ENCODE results near the gene PTPRN2. TPM values are rescaled to one million over a fixed set of nuclear protein-coding genes. Genes with fewer than 3 reads are reported as not detected.

PTPRN2 gene
- total RNA-seq, 1 donor from 2014 or later: 7.8 TPM

DNA sequence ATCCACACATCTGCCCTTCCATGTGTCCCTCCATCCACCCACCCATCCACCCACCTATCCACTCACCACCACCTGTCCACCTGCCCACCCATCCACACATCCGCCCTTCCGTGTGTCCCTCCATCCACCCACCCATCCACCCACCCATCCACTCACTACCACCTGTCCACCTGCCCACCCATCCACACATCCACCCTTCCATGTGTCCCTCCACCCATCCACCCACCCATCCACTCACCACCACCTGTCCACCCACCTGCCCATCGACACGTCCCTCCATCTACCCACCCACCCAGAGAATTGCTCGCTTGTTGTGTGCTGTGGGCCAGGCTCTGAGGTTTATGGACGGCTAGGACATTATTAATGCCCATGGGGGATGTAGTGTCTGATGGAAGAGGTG, 750.6 kb downstream of the PTPRN2 start:
- no peak for DNase-seq (ENCODE audit: low spot score)

DNA sequence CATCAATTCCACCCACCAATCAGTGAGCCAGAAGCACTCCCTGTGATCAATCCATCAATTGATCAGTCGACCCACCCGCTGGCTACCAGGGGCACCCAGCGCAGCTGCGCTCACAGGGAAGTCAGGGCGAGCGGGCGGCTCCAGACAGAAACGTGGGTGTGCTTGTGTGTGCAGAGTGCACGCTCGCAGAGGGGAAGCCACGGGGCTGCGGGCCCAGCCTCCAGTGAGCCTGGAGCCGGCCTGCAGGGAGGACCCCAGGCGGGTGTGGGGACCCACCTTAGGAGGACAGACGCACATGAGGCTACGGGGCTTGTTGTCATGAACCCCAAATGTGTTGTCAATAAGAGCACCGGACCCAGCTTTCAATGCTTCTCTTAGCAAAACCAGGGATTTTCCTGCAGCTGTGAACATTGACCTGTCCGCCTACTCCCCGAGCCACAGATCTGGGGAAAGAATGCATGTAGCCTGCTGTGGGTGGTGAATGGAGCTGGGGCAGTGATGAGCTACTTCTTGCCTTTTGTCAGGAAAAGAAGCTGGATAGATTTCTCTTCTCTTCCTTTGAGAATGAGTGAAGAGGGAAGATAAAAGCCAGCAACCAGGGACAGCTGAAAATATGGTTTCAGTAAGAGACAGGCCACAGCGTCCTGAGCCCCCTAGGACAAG, 753.0 kb downstream of the PTPRN2 start:
- DNase-seq (ENCODE audit: low spot score): no peak

DNA sequence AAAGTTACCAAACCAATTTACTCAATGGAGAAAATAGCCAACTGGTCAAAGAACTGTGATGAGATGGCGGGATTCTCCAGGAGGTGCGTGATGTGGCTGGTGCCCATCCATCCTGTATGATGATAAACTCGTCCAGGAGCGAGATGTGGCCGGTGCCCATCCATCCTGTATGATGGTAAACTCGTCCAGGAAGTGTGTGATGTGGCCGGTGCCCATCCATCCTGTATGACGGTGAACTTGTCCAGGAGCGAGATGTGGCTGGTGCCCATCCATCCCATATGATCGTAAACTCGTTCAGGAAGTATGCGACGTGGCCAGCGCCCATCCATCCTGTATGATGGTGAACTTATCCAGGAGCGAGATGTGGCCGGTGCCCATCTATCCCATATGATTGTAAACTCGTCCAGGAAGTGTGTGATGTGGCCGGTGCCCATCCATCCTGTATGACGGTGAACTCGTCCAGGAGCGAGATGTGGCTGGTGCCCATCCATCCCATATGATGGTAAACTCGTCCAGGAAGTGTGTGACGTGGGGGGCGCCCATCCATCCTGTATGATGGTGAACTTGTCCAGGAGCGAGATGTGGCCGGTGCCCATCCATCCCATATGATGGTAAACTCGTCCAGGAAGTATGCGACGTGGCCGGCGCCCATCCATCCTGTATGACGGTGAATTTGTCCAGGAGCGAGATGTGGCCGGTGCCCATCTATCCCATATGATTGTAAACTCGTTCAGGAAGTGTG, 754.6 kb downstream of the PTPRN2 start:
- DNase-seq (ENCODE audit: low spot score): no peak

DNA sequence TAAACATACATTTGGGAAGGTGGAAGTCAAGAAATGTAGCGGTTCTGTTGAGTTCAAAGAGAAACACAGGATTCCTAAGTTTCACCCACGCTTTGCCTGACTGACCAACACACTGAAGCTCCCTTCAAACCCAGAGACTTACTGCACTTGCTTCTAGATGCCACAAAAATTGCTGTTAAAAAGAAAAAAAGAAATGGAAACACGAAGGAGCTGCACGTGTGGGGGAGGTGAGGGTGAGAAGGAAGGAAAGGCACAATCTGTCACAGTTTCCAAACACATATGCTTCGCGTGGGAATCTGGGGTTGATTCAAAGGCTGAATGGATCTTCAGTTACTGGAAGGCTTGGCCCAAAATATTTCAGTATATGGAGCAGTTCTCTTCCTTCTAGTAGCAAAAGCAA, 755.2 kb downstream of the PTPRN2 start:
- no peak for DNase-seq (ENCODE audit: low spot score)

DNA sequence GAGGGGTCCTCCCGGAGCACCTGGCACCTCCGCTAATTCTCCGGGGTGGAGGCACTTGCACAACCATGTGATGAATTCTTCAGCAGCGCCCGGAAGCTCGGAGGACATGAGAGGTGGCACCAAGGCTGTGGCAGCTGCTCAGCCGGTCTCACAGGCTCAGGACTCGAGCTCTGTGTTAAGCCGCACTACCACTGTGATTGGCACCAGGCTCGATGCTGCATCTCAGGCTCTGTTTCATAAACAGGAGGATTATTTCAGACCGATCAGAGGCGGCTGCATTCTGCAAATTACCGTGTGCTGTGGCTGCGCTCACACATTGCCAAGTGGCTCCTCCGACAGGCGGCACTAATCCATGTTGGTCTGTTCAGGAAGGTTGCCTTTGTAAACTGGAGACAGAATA, 755.6 kb downstream of the PTPRN2 start:
- no peak for DNase-seq (ENCODE audit: low spot score)

DNA sequence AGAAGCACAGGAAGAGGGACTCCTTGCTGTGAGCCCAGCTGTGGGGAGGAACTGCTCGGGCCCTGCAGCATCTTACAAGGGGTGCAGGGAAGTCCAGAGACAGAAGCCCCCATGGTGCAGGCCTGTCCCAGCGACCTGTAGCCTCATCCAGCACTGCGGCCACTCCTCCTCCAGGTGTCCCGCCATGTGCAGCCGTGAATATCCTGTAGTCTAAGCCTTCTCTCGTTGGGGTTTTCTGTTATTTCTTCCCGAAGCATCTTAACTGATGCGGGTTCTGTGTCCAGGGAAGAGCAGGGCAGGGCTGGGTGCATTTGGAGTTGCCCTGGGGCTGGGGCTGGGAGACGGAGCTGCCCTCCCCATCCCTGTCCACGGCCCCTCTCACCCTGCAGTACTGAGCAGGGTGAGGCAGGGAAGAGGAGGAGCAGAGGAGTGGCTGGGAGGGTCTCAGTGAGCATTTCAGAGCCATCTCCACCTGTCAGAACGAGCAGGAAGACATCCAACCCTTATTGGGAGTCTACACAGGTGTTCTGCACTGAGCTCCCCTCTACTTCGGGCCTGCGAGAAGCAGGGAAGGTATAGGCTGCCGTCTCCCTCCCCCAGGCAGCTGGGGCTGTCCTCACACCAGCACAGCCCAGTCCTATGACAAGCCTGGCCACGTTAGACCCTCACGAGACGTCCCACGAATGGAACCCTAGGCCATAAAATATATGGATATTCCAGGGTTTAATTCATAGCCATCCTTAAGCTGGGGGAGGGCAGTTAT, 756.3 kb downstream of the PTPRN2 start:
- no peak for DNase-seq (ENCODE audit: low spot score)

DNA sequence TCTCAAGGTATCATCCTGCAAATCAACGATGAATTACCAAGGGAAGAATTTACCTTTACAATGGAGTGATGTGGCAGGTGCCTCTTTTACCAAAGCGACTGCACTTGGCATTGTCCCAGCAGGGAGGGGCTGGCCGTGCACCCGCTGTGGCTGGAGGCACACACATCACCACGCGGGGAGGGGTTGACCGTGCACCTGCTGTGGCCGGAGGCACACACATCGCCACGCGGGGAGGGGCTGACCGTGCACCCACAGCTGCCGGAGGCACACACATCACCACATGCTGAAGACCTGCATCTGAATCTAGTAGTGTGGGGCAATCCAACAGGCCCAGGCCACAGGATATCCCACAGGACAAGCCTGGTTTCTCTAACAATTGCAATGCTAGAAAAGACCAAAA, 757.3 kb downstream of the PTPRN2 start:
- no peak for DNase-seq (ENCODE audit: low spot score)

DNA sequence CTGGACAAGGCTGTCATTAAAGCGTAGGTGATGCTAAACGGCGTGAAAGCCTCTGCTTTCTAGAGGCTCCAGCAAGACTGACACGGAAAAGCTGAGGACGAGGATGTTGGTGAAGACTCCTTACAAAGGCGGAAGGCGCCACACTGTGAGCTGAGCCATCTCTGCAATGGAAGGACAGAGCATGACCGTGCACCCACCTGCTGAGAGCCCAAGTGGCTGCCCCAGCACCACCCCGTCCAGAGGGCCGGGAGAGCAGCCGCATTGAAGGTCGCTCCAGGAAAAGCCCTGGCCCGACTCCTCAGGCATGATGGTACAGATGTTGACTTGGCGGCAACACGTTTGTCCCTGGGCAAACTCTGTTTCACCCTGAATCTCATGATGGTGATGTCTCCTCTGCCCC, 758.1 kb downstream of the PTPRN2 start:
- DNase-seq (ENCODE audit: low spot score): no peak

DNA sequence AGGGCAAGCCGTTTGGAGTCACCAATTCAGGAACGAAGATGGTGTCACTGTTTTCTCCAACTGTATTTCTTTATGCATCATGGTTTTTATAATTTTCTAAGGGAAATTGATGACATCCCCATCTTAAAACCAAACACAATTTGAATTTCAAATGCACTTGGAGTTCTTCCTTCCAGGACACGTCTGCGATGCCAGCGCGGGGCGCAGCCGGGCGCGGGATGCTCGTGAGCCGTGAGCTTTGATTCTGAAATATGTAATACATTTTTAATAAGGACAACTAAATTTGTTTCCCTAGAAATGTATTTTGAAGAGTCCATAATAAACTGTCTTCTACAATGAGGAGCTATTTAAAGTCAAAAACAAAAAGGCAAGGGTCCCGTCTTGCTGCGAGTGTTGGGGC, 758.7 kb downstream of the PTPRN2 start:
- no peak for DNase-seq (ENCODE audit: low spot score)

DNA sequence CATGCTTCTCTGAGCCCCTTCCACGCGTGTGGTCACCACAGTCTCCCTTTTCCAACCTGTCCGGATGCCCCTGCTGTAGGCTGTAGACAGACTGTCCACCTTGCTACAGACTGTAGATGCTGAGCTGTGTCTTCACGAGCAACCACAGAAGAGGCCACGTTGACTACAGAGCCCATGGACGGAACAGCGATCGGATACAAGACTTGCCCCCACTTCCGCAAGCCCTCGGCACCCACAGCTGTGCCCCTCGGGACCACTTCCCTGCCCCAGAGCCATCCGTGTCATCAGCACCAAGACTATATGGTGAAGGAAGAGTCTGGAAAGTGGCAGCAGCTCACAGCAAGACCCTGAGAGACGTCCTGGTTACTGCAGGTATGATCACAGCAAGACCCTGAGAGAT, 759.4 kb downstream of the PTPRN2 start:
- no peak for DNase-seq (ENCODE audit: low spot score)

DNA sequence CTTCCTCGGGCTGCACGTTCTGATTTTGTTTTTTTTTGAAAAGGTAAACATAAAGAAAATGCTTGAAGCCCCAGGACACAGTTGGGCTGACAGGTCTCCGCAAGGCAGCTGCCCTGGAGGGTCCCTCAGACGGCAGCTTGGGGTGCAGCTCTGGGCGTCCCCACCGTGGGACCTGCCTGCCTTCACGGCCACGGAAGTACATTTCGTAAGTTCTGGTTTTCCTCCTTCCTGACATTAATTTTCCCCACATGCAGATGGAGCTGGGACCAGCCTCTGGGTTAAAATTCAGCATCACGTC, 759.8 kb downstream of the PTPRN2 start:
- DNase-seq (ENCODE audit: low spot score): no peak

DNA sequence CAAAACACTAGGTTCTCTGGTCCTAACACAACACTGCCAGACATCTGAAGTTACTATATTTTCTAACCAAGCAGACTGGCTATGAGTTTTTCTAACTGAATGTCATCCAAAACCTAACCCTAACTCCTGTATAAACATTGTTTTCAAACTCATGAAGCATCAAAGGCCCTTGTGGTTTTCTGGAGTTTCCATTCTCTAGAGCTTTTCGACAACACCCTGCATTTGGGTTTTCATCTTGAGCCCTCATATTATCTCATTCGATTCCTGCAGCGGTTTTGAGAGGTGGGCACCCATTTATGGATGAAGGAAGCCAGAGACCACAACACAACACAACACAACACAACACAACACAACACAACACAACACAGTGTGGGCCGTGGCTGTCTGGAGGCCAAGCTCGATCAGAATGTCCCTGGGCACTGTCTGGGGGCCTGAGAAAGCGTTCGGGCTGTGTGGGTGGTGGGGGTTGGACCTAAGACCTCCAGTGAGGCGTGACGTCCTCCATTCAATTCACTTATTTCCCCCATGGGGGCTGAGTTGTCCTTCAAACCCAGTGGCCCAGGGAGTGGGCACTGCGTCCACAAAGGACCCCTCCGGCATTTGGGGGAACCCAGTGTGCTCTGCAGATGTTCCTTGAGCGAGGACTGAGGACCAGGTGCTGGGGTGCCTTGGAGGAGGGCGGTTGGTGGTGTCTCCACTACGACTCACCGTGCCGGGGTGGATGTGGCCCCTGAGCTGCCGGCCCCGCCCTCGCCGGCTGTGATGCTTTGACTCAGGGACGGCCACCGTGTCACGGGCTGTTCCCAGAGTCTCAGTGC, 760.4 kb downstream of the PTPRN2 start:
- no peak for DNase-seq (ENCODE audit: low spot score)

DNA sequence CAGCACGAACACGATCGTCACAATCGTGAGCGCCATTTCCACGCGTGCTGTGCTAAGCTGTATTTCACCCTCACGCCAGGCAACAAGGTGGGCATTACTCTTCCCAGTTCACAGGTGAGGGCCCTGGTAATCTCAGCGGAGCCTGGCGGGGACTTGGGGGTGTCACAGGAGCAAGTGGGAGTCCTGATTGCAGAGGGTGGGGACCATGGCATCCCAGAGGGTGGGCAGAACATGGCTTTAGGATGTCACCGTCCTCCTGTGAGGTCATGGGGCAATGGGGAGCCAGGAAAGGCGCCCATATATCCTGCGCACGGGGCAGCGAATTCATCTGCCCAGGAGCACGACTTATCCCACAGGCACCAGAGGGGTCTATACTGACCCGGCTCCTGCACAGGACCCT, 761.1 kb downstream of the PTPRN2 start:
- DNase-seq (ENCODE audit: low spot score): no peak

DNA sequence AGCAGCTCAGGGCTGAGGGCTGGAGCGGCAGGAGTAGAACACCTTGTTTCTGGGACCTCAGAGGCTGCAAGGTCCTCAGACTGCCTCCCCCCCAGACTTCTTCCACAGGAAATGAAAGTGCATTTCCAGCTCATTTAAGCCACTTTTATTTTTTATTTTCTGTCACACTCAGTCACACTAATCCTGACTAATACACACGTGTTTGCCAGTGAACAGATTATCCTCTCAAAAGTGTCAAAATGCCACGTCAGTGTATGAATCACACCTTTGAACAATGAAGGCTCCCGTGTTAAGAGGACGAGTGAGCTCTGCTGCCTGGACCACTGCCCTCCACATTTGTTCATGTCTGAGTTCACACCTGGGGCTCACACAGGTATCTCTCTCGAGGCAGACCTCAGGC, 762.3 kb downstream of the PTPRN2 start:
- no peak for DNase-seq (ENCODE audit: low spot score)

DNA sequence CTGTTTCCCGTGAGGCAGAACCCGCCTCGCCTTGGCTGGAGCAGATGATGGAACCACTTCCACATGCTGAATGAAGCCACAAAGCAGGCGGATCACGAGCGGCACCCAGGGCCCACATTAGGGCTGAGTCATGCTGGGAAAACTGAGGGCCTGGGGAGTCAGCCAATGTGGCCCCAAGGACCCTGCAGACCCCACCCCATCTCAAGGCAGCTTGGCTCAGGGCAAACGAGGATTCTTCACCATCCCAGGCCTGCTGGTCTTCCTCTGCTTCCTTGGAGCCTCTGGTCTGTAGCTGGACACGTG, 762.9 kb downstream of the PTPRN2 start:
- DNase-seq (ENCODE audit: low spot score): no peak

DNA sequence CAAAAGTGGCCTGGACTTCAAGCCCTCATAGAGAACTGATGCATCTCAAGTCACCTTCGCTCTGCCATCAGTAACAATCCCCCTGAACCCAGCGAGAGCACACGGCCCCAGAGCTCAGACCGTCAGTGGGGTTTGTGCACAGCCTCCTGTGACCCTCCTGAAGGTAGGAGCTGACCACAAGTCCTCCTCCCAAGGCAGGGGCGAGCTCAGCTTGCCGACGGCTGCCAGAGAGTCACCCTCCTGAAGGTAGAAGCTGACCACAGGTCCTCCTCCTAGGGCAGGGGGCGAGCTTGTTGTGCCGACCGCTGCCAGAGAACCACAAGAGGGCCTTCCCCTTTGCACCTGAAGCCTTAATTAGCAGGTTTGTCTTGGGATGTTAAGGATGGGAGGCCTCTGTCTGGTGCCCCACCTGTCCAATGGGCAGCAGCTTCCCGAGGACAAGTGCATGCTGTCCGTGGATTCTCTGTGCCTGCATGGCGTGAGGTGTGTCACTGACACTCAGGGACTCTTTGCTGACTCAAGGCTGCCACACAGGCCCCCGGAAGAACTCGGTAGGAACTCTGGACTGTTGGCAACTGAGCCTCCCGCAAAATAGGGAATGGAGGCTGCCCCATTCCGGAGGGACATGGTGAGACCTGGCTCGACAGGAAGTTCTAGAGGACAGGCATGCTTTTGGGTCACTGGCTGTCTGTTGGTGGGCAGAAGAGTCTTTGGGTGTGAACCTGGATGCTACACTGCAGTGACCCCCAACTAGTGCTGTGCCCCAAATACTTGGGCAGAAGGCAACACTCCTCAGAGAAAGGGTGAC, 763.4 kb downstream of the PTPRN2 start:
- no peak for DNase-seq (ENCODE audit: low spot score)

DNA sequence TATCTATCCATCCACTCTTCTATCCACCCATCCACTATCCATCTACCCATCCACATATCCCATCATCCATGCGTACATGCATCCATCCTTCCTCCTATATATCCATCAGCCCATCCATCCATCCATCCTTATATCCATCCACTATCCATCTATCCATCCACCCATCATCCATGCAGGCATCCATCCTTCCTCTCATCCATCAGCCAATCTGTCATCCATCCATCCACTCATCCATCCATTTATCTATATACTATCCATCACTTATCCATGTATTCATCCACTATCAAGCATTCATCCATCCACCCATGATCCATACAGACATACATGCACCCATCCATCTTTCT, 765.0 kb downstream of the PTPRN2 start:
- DNase-seq (ENCODE audit: low spot score): no peak

DNA sequence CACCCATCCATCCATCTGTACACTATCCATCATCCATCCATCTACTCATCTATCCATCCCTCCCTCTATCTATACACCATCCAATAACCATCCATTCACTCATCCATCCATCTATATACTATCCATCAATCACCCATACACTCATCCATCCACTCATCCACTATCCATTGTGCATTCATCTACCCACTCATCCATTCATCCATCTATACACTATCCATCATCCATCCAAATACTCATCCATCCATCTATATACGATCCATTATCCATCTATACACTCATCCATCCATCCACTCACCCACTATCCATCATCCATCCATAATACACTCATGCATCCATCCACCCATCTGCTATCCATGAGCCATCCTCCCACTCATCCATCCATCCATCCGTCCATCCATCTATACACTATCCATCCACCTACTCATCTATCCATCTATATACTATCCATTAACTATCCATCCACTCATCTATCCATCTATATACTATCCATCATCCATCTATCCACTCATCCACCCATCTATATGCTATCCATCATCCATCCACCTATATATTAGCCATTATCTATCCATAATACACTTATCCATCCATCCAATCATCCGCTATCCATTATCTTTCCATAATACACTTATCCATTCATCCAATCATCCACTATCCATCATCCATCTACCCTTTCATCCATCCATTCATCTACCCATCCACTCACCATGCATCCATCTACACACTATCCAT, 765.5 kb downstream of the PTPRN2 start:
- no peak for DNase-seq (ENCODE audit: low spot score)

DNA sequence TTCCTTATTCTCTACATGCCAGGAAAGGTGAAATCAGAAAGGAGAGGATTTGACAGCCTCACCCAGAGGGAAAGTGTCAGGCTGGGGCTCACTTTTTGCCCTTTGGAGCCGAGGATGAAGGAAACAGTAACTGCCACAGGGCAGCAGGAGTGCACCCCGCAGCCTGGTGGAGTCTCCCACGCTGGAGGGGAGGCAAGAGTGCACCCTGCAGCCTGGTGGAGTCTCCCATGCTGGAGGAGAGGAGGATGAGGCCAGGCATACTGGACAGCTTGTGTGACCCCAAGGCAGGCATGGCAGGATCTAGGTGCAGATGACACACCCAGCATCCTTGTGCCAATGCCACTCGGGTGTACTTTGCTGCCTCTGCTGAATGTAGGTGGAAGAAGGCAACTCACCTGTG, 766.8 kb downstream of the PTPRN2 start:
- DNase-seq (ENCODE audit: low spot score): no peak

DNA sequence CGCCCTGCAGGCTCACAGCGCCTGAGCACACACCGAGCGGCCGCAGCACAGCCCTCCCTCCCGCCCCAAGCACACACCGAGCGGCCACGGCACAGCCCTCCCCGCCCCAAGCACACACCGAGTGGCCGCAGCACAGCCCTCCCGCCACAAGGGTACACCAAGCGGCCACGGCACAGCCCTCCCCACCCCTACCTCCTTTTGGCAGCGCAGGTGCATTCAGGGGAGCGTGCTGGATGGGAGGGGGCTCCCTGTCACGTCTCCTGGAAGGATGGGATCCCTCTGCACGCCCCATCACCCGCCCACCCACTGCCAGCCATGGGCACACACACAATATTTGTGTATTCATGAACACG, 768.2 kb downstream of the PTPRN2 start:
- no peak for DNase-seq (ENCODE audit: low spot score)
